ENCODE data around the gene ASTN1.

ASTN1 gene

GRCh38 chr1:176989754-176990153 is 174.8 kb downstream of the ASTN1 start:
- no peak for DNase-seq (ENCODE audit: low read depth)

GRCh38 chr1:176989023-176989422 is 175.5 kb downstream of the ASTN1 start:
- no peak for DNase-seq (ENCODE audit: low read depth)

- DNase-seq (ENCODE audit: low read depth): no peak
These were observed 177.5 kb downstream of the ASTN1 start for GRCh38 chr1:176987016-176987415.

GRCh38 chr1:176983731-176984130 is 180.8 kb downstream of the ASTN1 start:
- DNase-seq (ENCODE audit: low read depth): no peak

- no peak for DNase-seq (ENCODE audit: low read depth)
These were observed 187.7 kb downstream of the ASTN1 start for GRCh38 chr1:176976771-176977170.

GRCh38 chr1:176976225-176976624 is 188.3 kb downstream of the ASTN1 start:
- DNase-seq (ENCODE audit: low read depth): no peak

GRCh38 chr1:176964687-176965086 is 199.8 kb downstream of the ASTN1 start:
- DNase-seq (ENCODE audit: low read depth): no peak

GRCh38 chr1:176963181-176963580 is 201.3 kb downstream of the ASTN1 start:
- DNase-seq (ENCODE audit: low read depth): no peak

GRCh38 chr1:176961678-176962077 is 202.8 kb downstream of the ASTN1 start:
- no peak for DNase-seq (ENCODE audit: low read depth)

- no peak for DNase-seq (ENCODE audit: low read depth)
These were observed 205.2 kb downstream of the ASTN1 start for GRCh38 chr1:176959191-176959820.

GRCh38 chr1:176957603-176958002 is 206.9 kb downstream of the ASTN1 start:
- DNase-seq (ENCODE audit: low read depth): no peak

GRCh38 chr1:176954242-176954641 is 210.3 kb downstream of the ASTN1 start:
- no peak for DNase-seq (ENCODE audit: low read depth)

GRCh38 chr1:176950736-176951324 is 213.7 kb downstream of the ASTN1 start:
- DNase-seq (ENCODE audit: low read depth): no peak

- no peak for DNase-seq (ENCODE audit: low read depth)
These were observed 215.4 kb downstream of the ASTN1 start for GRCh38 chr1:176949033-176949662.

GRCh38 chr1:176944606-176945005 is 219.9 kb downstream of the ASTN1 start:
- DNase-seq (ENCODE audit: low read depth): no peak

GRCh38 chr1:176943783-176944182 is 220.7 kb downstream of the ASTN1 start:
- DNase-seq (ENCODE audit: low read depth): no peak

GRCh38 chr1:176942346-176942745 is 222.2 kb downstream of the ASTN1 start:
- DNase-seq (ENCODE audit: low read depth): no peak

GRCh38 chr1:176939993-176940392 is 224.5 kb downstream of the ASTN1 start:
- DNase-seq (ENCODE audit: low read depth): no peak

GRCh38 chr1:176938375-176938774 is 226.1 kb downstream of the ASTN1 start:
- DNase-seq (ENCODE audit: low read depth): no peak

- no peak for DNase-seq (ENCODE audit: low read depth)
These were observed 230.1 kb downstream of the ASTN1 start for GRCh38 chr1:176934370-176934769.

- no peak for DNase-seq (ENCODE audit: low read depth)
These were observed 232.1 kb downstream of the ASTN1 start for GRCh38 chr1:176932114-176933104.

- DNase-seq (ENCODE audit: low read depth): no peak
These were observed 233.0 kb downstream of the ASTN1 start for GRCh38 chr1:176931526-176931925.
